ENCODE results near the gene FAM124B. TPM values are rescaled to one million over a fixed set of nuclear protein-coding genes. Genes with fewer than 3 reads are reported as not detected.

Gene FAM124B
- total RNA-seq, 4 donors from 2014 or later, result 1.4 to 17.0 (median 3.5) TPM

- DNase-seq (ENCODE audit: low spot score) (no peak), ATAC-seq (ENCODE audit: low FRiP score) (no peak)
- no peak for TF ChIP-seq CTCF (IDR thresholded peaks at IDR 0.05)
Observed at GRCh38 chr2:224413381-224413780, 11.5 kb upstream of the FAM124B start.

- DNase-seq (ENCODE audit: low spot score) (no peak), ATAC-seq (ENCODE audit: low FRiP score) (no peak)
- no peak for TF ChIP-seq CTCF (IDR thresholded peaks at IDR 0.05)
Observed at GRCh38 chr2:224412141-224413015, 10.5 kb upstream of the FAM124B start.

GRCh38 chr2:224410946-224411561 is 9.1 kb upstream of the FAM124B start:
- ATAC-seq (ENCODE audit: low FRiP score), result no peak
- TF ChIP-seq CTCF (IDR thresholded peaks at IDR 0.05), result no peak
- no peak for DNase-seq (ENCODE audit: low spot score)

GRCh38 chr2:224408676-224409075 is 6.8 kb upstream of the FAM124B start:
- ATAC-seq (ENCODE audit: low FRiP score), result no peak
- no peak for TF ChIP-seq CTCF (IDR thresholded peaks at IDR 0.05)
- DNase-seq (ENCODE audit: low spot score), result no peak

GRCh38 chr2:224407241-224407701 is 5.4 kb upstream of the FAM124B start:
- no peak for TF ChIP-seq CTCF (IDR thresholded peaks at IDR 0.05)
- no peak for ATAC-seq (ENCODE audit: low FRiP score)

DNA sequence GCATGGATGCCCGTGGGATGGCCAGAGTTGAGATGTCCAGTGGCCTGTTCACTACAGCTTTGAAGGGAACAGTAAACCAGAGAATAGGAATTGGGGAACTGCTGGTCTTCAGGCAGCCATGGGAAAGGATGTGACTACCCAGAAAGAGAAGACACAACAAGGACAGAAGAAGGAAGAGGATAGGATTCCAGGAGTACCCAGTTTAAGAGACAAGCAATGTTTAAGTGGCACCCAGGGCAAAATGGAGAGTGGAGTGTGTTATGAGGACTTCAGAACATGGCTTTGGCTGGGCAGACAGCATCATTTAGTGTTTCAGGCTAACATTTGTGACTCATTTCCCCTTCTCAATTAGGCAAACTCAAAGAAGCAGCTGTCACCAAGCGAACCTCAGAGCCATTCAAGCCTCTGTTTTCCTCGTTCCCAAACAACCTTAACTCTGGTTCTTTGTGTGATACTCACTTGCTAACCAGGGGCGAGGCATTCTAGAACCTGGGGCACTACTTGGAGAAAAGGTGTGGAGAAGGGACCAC is 4.0 kb upstream of the FAM124B start:
- ATAC-seq (ENCODE audit: low FRiP score), result no peak
- no peak for DNase-seq (ENCODE audit: low spot score)
- no peak for TF ChIP-seq CTCF (IDR thresholded peaks at IDR 0.05)

More at GRCh38 chr2:224407241-224407701, 5.4 kb upstream of the FAM124B start:
- no peak for DNase-seq (ENCODE audit: low spot score)
